ENCODE data around the gene FIGN. TPM values are rescaled to one million over a fixed set of nuclear protein-coding genes. Genes with fewer than 3 reads are reported as not detected.

The FIGN gene
- polyA plus RNA-seq, 1 experiment: 2.4 TPM

DNA sequence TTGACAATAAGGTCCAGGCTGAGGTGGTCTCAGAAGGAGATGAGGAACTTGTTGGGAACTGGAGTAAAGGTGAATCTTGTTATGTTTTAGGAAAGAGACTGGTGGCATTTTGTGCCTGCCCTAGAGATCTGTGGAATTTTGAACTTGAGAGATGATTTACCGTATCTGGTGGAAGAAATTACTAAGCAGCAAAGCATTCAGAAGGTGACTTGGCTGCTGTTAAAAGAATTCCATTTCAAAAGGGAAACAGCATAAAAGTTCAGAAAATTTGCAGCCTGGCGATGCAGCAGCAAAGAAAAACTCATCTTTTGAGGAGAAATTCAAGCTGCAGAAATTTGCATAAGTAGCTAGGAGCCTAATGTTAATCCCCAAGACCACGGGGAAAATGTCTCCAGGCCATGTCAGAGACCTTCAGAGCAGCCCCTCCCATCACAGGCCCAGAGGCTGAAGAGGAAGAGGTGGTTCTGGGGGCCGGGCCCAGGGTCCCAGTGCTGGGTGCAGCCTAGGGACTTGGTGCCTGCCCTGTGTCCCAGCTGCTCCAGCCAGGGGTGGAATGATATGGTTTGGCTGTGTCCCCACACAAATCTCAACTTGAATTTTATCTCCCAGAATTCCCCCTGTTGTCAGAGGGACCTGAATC, 73.5 kb downstream of the FIGN start:
- no peak for TF ChIP-seq CTCF (IDR thresholded peaks at IDR 0.05; ENCODE audit: insufficient read depth, low read depth, low read length)
- ChIA-PET POLR2A (no interaction called here), CTCF (no interaction called here)
- no peaks in the 10 kb centered on the region for H3K36me3 ChIP-seq (ENCODE audit: control insufficient read depth, insufficient read depth, low read length)
- H3K4me3 ChIP-seq (ENCODE audit: low read depth, low read length): no peak overlapping the region
- no peak for DNase-seq (ENCODE audit: low read depth)
- no peaks in the 10 kb centered on the region for H3K27me3 ChIP-seq (ENCODE audit: control insufficient read depth, insufficient read depth, low read length)

DNA sequence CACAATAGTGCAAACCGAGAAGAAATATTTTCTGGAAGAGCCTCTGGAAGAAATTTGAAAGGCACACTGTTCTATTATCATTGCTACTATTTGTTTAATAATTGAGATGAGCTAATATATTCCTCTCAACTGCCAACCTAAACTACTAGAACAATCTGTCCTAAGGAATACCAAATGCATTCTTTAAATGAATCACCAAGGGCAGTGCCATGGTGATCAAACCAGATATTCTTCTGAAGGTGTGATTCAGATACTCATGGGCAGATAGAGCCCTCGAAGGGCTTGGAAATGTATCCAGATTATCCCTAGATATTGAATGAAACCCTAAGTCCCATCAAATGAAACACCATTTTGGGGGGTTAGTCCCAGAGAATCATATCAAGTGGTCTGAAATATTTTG, 76.6 kb downstream of the FIGN start:
- Histone ChIP-seq H3K27me3 (ENCODE audit: control insufficient read depth, insufficient read depth, low read length) (no peaks in the 10 kb centered on the region), H3K4me3 (ENCODE audit: low read depth, low read length) (no peak overlapping the region), H3K36me3 (ENCODE audit: control insufficient read depth, insufficient read depth, low read length) (no peaks in the 10 kb centered on the region)
- CTCF ChIA-PET: no interaction called here
- POLR2A ChIA-PET: no interaction called here
- TF ChIP-seq CTCF (IDR thresholded peaks at IDR 0.05; ENCODE audit: insufficient read depth, low read depth, low read length): no peak
- no peak for DNase-seq (ENCODE audit: low read depth)

GRCh38 chr2:163658556-163658955, 77.3 kb downstream of the FIGN start:
- CTCF ChIA-PET: no interaction called here
- DNase-seq (ENCODE audit: low read depth): no peak
- POLR2A ChIA-PET: no interaction called here
- Histone ChIP-seq H3K36me3 (ENCODE audit: control insufficient read depth, insufficient read depth, low read length) (no peaks in the 10 kb centered on the region), H3K27me3 (ENCODE audit: control insufficient read depth, insufficient read depth, low read length) (no peaks in the 10 kb centered on the region), H3K4me3 (ENCODE audit: low read depth, low read length) (no peak overlapping the region)
- no peak for TF ChIP-seq CTCF (IDR thresholded peaks at IDR 0.05; ENCODE audit: insufficient read depth, low read depth, low read length)

- Histone ChIP-seq H3K27me3 (ENCODE audit: control insufficient read depth, insufficient read depth, low read length) (no peaks in the 10 kb centered on the region), H3K36me3 (ENCODE audit: control insufficient read depth, insufficient read depth, low read length) (no peaks in the 10 kb centered on the region), H3K4me3 (ENCODE audit: low read depth, low read length) (no peak overlapping the region)
- TF ChIP-seq CTCF (IDR thresholded peaks at IDR 0.05; ENCODE audit: insufficient read depth, low read depth, low read length): no peak
- POLR2A ChIA-PET: interaction anchor here (0.6 kb wide), 1 partner anchor 224 kb away, joined by 3 read pairs; no protein-coding TSS in a partner anchor
- CTCF ChIA-PET: interaction anchor here (1.1 kb wide), 1 partner anchor 15 kb away, joined by 3 read pairs; no protein-coding TSS in a partner anchor
- no peak for DNase-seq (ENCODE audit: low read depth)
Observed at GRCh38 chr2:163657281-163657656, 78.5 kb downstream of the FIGN start.

GRCh38 chr2:163656622-163657280, 79.1 kb downstream of the FIGN start:
- Histone ChIP-seq H3K4me3 (ENCODE audit: low read depth, low read length) (no peak overlapping the region), H3K27me3 (ENCODE audit: control insufficient read depth, insufficient read depth, low read length) (no peaks in the 10 kb centered on the region), H3K36me3 (ENCODE audit: control insufficient read depth, insufficient read depth, low read length) (no peaks in the 10 kb centered on the region)
- ChIA-PET POLR2A (no interaction called here), CTCF (interaction anchor here (0.5 to 1.1 kb wide), 3 partner anchors 13 to 84 kb away, joined by 3 to 6 read pairs (median 4); no protein-coding TSS in a partner anchor)
- TF ChIP-seq CTCF (IDR thresholded peaks at IDR 0.05; ENCODE audit: insufficient read depth, low read depth, low read length): no peak
- no peak for DNase-seq (ENCODE audit: low read depth)

Measured in BJ (cell line).